OCI-LY1 (cell line): ENCODE measurements around the gene SAMD1.

ENCODE experiments used
- H2AFZ ChIP-seq: fragments of 200-600 bp; sonication (generic), shearing (Covaris generic); 2 replicates; pipeline ENCODE4 v1.6.0; 2014; ENCODE audit warnings: antibody characterized with exemption, mild to moderate bottlenecking, low read length
- H3F3A ChIP-seq: fragments of 200-600 bp; sonication (generic), shearing (Covaris generic); 2 replicates; pipeline ENCODE4 v1.6.0; 2014; ENCODE audit warnings: mild to moderate bottlenecking, antibody characterized with exemption, low read length, moderate library complexity; ENCODE audit not compliant: insufficient read depth
- H3K27ac ChIP-seq: fragments of 200-600 bp; sonication (generic); 2 replicates; pipeline ENCODE4 v1.5.1; 2014; ENCODE audit warnings: low read length, mixed run types, mild to moderate bottlenecking, low read depth; ENCODE audit not compliant: poor library complexity, severe bottlenecking
- H3K27me3 ChIP-seq: fragments of 200-600 bp; sonication (generic); 2 replicates; pipeline ENCODE4 v1.6.0; 2014; ENCODE audit warnings: antibody characterized with exemption, mild to moderate bottlenecking, low read length, moderate library complexity; ENCODE audit not compliant: insufficient read depth
- H3K36me3 ChIP-seq: fragments of 200-600 bp; sonication (generic); 2 replicates; pipeline ENCODE4 v1.6.1; 2014; ENCODE audit warnings: mild to moderate bottlenecking, antibody characterized with exemption, low read length, moderate library complexity, mixed read lengths; ENCODE audit not compliant: insufficient read depth
- H3K4me1 ChIP-seq: fragments of 200-600 bp; sonication (generic); 2 replicates; pipeline ENCODE4 v1.5.1; 2014; ENCODE audit warnings: mild to moderate bottlenecking, low read length, moderate library complexity; ENCODE audit not compliant: insufficient read depth, severe bottlenecking
- H3K4me2 ChIP-seq: fragments of 200-600 bp; sonication (generic), shearing (Covaris generic); 2 replicates; pipeline ENCODE4 v1.6.1; 2014; ENCODE audit warnings: low read length
- H3K4me3 ChIP-seq: fragments of 200-600 bp; sonication (generic); 2 replicates; pipeline ENCODE4 v1.5.1; 2014; ENCODE audit warnings: low read length, low read depth, mild to moderate bottlenecking, mixed read lengths; ENCODE audit not compliant: poor library complexity, severe bottlenecking
- H3K79me2 ChIP-seq: fragments of 200-600 bp; shearing (Covaris generic); 2 replicates; pipeline ENCODE4 v1.6.1; 2016; ENCODE audit warnings: mixed run types, low read length, mixed read lengths; ENCODE audit not compliant: insufficient read depth
- H3K9ac ChIP-seq: fragments of 200-600 bp; sonication (generic), shearing (Covaris generic); 2 replicates; pipeline ENCODE4 v1.6.1; 2014; ENCODE audit warnings: mild to moderate bottlenecking, low read length, mixed read lengths
- H3K9me2 ChIP-seq: fragments of 200-600 bp; sonication (generic), shearing (Covaris generic); 2 replicates; pipeline ENCODE4 v1.6.1; 2014; ENCODE audit warnings: low read depth, mild to moderate bottlenecking, low read length, mixed read lengths
- H3K9me3 ChIP-seq: fragments of 200-600 bp; shearing (Covaris generic); 2 replicates; pipeline ENCODE4 v1.6.1; 2014; ENCODE audit warnings: low read length, mixed read lengths
- H4K20me1 ChIP-seq: fragments of 200-600 bp; sonication (generic), shearing (Covaris generic); 2 replicates; pipeline ENCODE4 v1.6.0; 2016; ENCODE audit warnings: mild to moderate bottlenecking, low read length; ENCODE audit not compliant: insufficient read depth
- CTCF ChIP-seq: fragments of 200-600 bp; sonication (generic), shearing (Covaris generic); IDR thresholded peaks from 2 replicates; pipeline ENCODE4 v1.5.1; 2017; ENCODE audit warnings: mild to moderate bottlenecking, antibody characterized with exemption, low read length, moderate library complexity, mixed read lengths
- EZH2 ChIP-seq: fragments of 200-600 bp; sonication (generic), shearing (Covaris generic); IDR thresholded peaks from 2 replicates; pipeline ENCODE4 v1.8.0; 2017; ENCODE audit warnings: borderline replicate concordance, mixed run types, mild to moderate bottlenecking, antibody characterized with exemption, low read length, moderate library complexity, mixed read lengths

The SAMD1 gene

GRCh38 chr19:14055396-14055795 lies 35.2 kb downstream of the SAMD1 start:
- no peaks in the 10 kb centered on the region for H3K79me2 ChIP-seq
- H2AFZ ChIP-seq = no peak overlapping the region
- H3K4me3 ChIP-seq = no peak overlapping the region
- no peak overlapping the region for H3K9ac ChIP-seq
- peaks cover 5% of the 10 kb centered on the region; the same call in 1 of the 2 replicates for H3K27me3 ChIP-seq
- H3K9me2 ChIP-seq = no peaks in the 10 kb centered on the region
- H3K4me2 ChIP-seq = no peak overlapping the region
- no peaks in the 10 kb centered on the region for H3K4me1 ChIP-seq
- H3K36me3 ChIP-seq = no peaks in the 10 kb centered on the region
- no peaks in the 10 kb centered on the region for H3K9me3 ChIP-seq
- H3F3A ChIP-seq = no peaks in the 10 kb centered on the region
- no peak overlapping the region for H3K27ac ChIP-seq
- no peaks in the 10 kb centered on the region for H4K20me1 ChIP-seq
- TF ChIP-seq EZH2 (no peak), CTCF (no peak)

GRCh38 chr19:14054721-14055120 lies 35.8 kb downstream of the SAMD1 start:
- no peak overlapping the region for H3K4me3 ChIP-seq
- no peak overlapping the region for H3K4me2 ChIP-seq
- H3K27me3 ChIP-seq = peaks cover 5% of the 10 kb centered on the region; the same call in 1 of the 2 replicates
- H3K9ac ChIP-seq = no peak overlapping the region
- no peak overlapping the region for H3K27ac ChIP-seq
- H3F3A ChIP-seq = no peaks in the 10 kb centered on the region
- no peak overlapping the region for H2AFZ ChIP-seq
- no peaks in the 10 kb centered on the region for H3K4me1 ChIP-seq
- TF ChIP-seq CTCF (no peak), EZH2 (no peak)
- no peaks in the 10 kb centered on the region for H3K79me2 ChIP-seq
- no peaks in the 10 kb centered on the region for H4K20me1 ChIP-seq
- no peaks in the 10 kb centered on the region for H3K9me2 ChIP-seq
- H3K36me3 ChIP-seq = no peaks in the 10 kb centered on the region
- H3K9me3 ChIP-seq = no peaks in the 10 kb centered on the region

GRCh38 chr19:14054099-14054498 lies 36.5 kb downstream of the SAMD1 start:
- peaks cover 5% of the 10 kb centered on the region; the same call in 1 of the 2 replicates for H3K27me3 ChIP-seq
- H3K9me2 ChIP-seq = no peaks in the 10 kb centered on the region
- H3K79me2 ChIP-seq = no peaks in the 10 kb centered on the region
- H3K4me1 ChIP-seq = no peaks in the 10 kb centered on the region
- no peak overlapping the region for H3K4me3 ChIP-seq
- no peaks in the 10 kb centered on the region for H3F3A ChIP-seq
- no peak overlapping the region for H3K27ac ChIP-seq
- no peaks in the 10 kb centered on the region for H4K20me1 ChIP-seq
- no peaks in the 10 kb centered on the region for H3K36me3 ChIP-seq
- no peaks in the 10 kb centered on the region for H3K9me3 ChIP-seq
- no peak overlapping the region for H3K9ac ChIP-seq
- no peak overlapping the region for H2AFZ ChIP-seq
- H3K4me2 ChIP-seq = no peak overlapping the region
- TF ChIP-seq CTCF (no peak), EZH2 (no peak)
